ENCODE results near the gene VAMP2. TPM values are rescaled to one million over a fixed set of nuclear protein-coding genes. Genes with fewer than 3 reads are reported as not detected.

Gene VAMP2
- total and polyA plus RNA-seq, 9 of the 15 experiments (the other 6 are each of a cell fraction or from before 2014, with no cell fraction given): 2.3 to 31.8 (median 6.0) TPM

- TF ChIP-seq UBTF (IDR thresholded peaks at IDR 0.05; ENCODE audit: borderline replicate concordance in 1 of 2, low read depth in 2 of 2, low read length in 2 of 2) (0 out of 4 replicates have a peak, but pooled peaks of 1 of the 2 experiments have one; percentile 35), ZNF717 (CRISPR knock-in tag; IDR thresholded peaks at IDR 0.05) (no peak), KDM2B (CRISPR knock-in tag; IDR thresholded peaks at IDR 0.05) (no peak), IRF2 (CRISPR knock-in tag; IDR thresholded peaks at IDR 0.05) (no peak), HES1 (IDR thresholded peaks at IDR 0.05; ENCODE audit: low read depth) (no peak; the same call in 1 of the 2 replicates), SREBF2 (CRISPR knock-in tag; IDR thresholded peaks at IDR 0.05) (no peak), PPARD (CRISPR knock-in tag; IDR thresholded peaks at IDR 0.05) (no peak), RAD21 (CRISPR knock-in tag; conservative IDR thresholded peaks at IDR 0.05 in 1 of 2, IDR thresholded peaks at IDR 0.05 in 1 of 2) (peak; percentile 75 to 77), PHB (CRISPR knock-in tag; IDR thresholded peaks at IDR 0.05) (no peak), ZNF280B (CRISPR knock-in tag; IDR thresholded peaks at IDR 0.05) (no peak), ZBTB33 (CRISPR knock-in tag; IDR thresholded peaks at IDR 0.05) (no peak), NFIC (IDR thresholded peaks at IDR 0.05) (peak; percentile 63), ZBTB26 (CRISPR knock-in tag; IDR thresholded peaks at IDR 0.05) (no peak), ZNF785 (CRISPR knock-in tag; IDR thresholded peaks at IDR 0.05) (no peak), RFX5 (IDR thresholded peaks at IDR 0.05; ENCODE audit: low read depth, low read length) (peak; percentile 60; the same call in 1 of the 2 replicates), CREB3L1 (IDR thresholded peaks at IDR 0.05; ENCODE audit: borderline replicate concordance, low read depth) (no peak; the same call in 1 of the 2 replicates), TEAD2 (tag; IDR thresholded peaks at IDR 0.05) (no peak), PML (IDR thresholded peaks at IDR 0.05; ENCODE audit: low read length) (peak; percentile 48; the same call in 1 of the 2 replicates)
Observed at GRCh38 chr17:8138672-8139371, 23.9 kb downstream of the VAMP2 start (continued).
